Lower leg skin (tissue), 3 donors: ENCODE data around the gene P3H2.

ENCODE experiments used
- CTCF ChIP-seq, 3 donors: fragments of 450-650 bp; IDR thresholded peaks; one replicate each; pipeline ENCODE4 v1.5.1; 2016; ENCODE audit warnings: antibody characterized with exemption in 3 of 3, mild to moderate bottlenecking in 3 of 3, moderate library complexity in 2 of 3
- POLR2A ChIP-seq, 2 donors: fragments of 450-650 bp; IDR thresholded peaks; one replicate each; pipeline ENCODE4 v1.6.1; 2016 to 2017; ENCODE audit warnings: antibody characterized with exemption in 2 of 2, mild to moderate bottlenecking in 1 of 2, moderate library complexity in 1 of 2

GRCh38 chr3:190084983-190085382 lies 35.7 kb downstream of the P3H2 start:
- TF ChIP-seq CTCF (IDR thresholded peaks at IDR 0.05) (no peak), POLR2A (IDR thresholded peaks at IDR 0.05) (no peak)
